HepG2 (cell line): ENCODE data around the gene ABCC3. TPM values are rescaled to one million over a fixed set of nuclear protein-coding genes. Genes with fewer than 3 reads are reported as not detected.

Source experiments
- ATF7 ChIP-seq, 2 experiments: fragments of 450-650 bp in 1 of 2; sonication (generic) in 1 of 2; formaldehyde crosslinking in 1 of 2; IDR thresholded peaks; 2 replicates each; pipeline versions ENCODE4 v1.4.0 to v1.6.1; 2016 to 2020; ENCODE audit warnings: antibody characterized with exemption in 1 of 2, mild to moderate bottlenecking in 1 of 2, missing genetic modification reagents in 1 of 2
- BATF2 ChIP-seq: sonication (generic); formaldehyde crosslinking; IDR thresholded peaks from 2 replicates; pipeline ENCODE4 v1.8.0; 2022; ENCODE audit warnings: mild to moderate bottlenecking, missing genetic modification reagents, moderate library complexity
- BCL6 ChIP-seq: IDR thresholded peaks from 2 replicates; pipeline ENCODE4 v1.6.1; 2016; ENCODE audit warnings: missing genetic modification reagents, missing compliant biosample characterization
- ESRRA ChIP-seq: sonication (generic); formaldehyde crosslinking; IDR thresholded peaks from 2 replicates; pipeline ENCODE4 v1.5.1; 2020; ENCODE audit warnings: mild to moderate bottlenecking, low read depth, missing genetic modification reagents
- HNRNPH1 ChIP-seq: fragments of 200-400 bp; formaldehyde crosslinking; optimal IDR thresholded peaks from 2 replicates; pipeline ENCODE3; 2017; ENCODE audit warnings: mild to moderate bottlenecking, low read depth, low read length
- KMT2B ChIP-seq: IDR thresholded peaks from 2 replicates; pipeline ENCODE4 v1.6.1; 2016; ENCODE audit warnings: missing genetic modification reagents, missing compliant biosample characterization
- MEIS2 ChIP-seq: sonication (generic); formaldehyde crosslinking; IDR thresholded peaks from 2 replicates; pipeline ENCODE4 v1.9.0; 2021; ENCODE audit warnings: mild to moderate bottlenecking, missing genetic modification reagents
- NFKB2 ChIP-seq: sonication (generic); formaldehyde crosslinking; IDR thresholded peaks from 2 replicates; pipeline ENCODE4 v1.4.0; 2020; ENCODE audit warnings: missing genetic modification reagents, borderline replicate concordance
- NONO ChIP-seq, 2 experiments: fragments of 450-650 bp in 1 of 2; sonication (generic) in 1 of 2; formaldehyde crosslinking in 1 of 2; IDR thresholded peaks in 1 of 2; conservative IDR thresholded peaks in 1 of 2; 2 replicates each; pipeline versions ENCODE4 v1.6.1 to v1.8.0; 2017 to 2022; ENCODE audit warnings: mild to moderate bottlenecking in 1 of 2, missing genetic modification reagents in 1 of 2, moderate library complexity in 1 of 2
- NR1H2 ChIP-seq: sonication (generic); formaldehyde crosslinking; IDR thresholded peaks from 2 replicates; pipeline ENCODE4 v1.8.1; 2022; ENCODE audit warnings: low read depth, missing genetic modification reagents, borderline replicate concordance
- RARA ChIP-seq: IDR thresholded peaks from 2 replicates; pipeline ENCODE4 v1.6.1; 2016; ENCODE audit warnings: missing genetic modification reagents, missing compliant biosample characterization
- SRF ChIP-seq: IDR thresholded peaks from 2 replicates; pipeline ENCODE4 v1.6.1; 2011; ENCODE audit warnings: mild to moderate bottlenecking, low read depth, low read length, moderate library complexity
- ZBTB25 ChIP-seq: IDR thresholded peaks from 2 replicates; pipeline ENCODE4 v1.6.1; 2018; ENCODE audit warnings: missing genetic modification reagents
- ZBTB43 ChIP-seq: sonication (generic); formaldehyde crosslinking; conservative IDR thresholded peaks from 2 replicates; pipeline ENCODE4 v1.4.0; 2020; ENCODE audit warnings: missing genetic modification reagents
- ZFAT ChIP-seq: sonication (generic); formaldehyde crosslinking; conservative IDR thresholded peaks from 2 replicates; pipeline ENCODE4 v1.8.1; 2023; ENCODE audit warnings: missing genetic modification reagents, inconsistent platforms
- ZFP37 ChIP-seq: sonication (generic); formaldehyde crosslinking; IDR thresholded peaks from 2 replicates; pipeline ENCODE4 v1.4.0; 2020; ENCODE audit warnings: missing genetic modification reagents, borderline replicate concordance
- ZFYVE20 ChIP-seq: sonication (generic); formaldehyde crosslinking; IDR thresholded peaks from 2 replicates; pipeline ENCODE4 v1.8.0; 2023; ENCODE audit warnings: low read depth, mild to moderate bottlenecking, moderate library complexity, missing genetic modification reagents, borderline replicate concordance
- ZNF264 ChIP-seq: sonication (generic); formaldehyde crosslinking; IDR thresholded peaks from 2 replicates; pipeline ENCODE4 v1.4.0; 2020; ENCODE audit warnings: missing genetic modification reagents
- ZNF441 ChIP-seq: sonication (generic); formaldehyde crosslinking; IDR thresholded peaks from 2 replicates; pipeline ENCODE4 v1.7.0; 2021; ENCODE audit warnings: missing genetic modification reagents, borderline replicate concordance
- ZNF446 ChIP-seq: sonication (generic); formaldehyde crosslinking; IDR thresholded peaks from 2 replicates; pipeline ENCODE4 v1.5.0; 2020; ENCODE audit warnings: mild to moderate bottlenecking, missing genetic modification reagents
- ZNF589 ChIP-seq: sonication (generic); formaldehyde crosslinking; conservative IDR thresholded peaks from 2 replicates; pipeline ENCODE4 v1.8.0; 2022; ENCODE audit warnings: mild to moderate bottlenecking, moderate library complexity, missing genetic modification reagents
- ZNF784 ChIP-seq: sonication (generic); formaldehyde crosslinking; IDR thresholded peaks from 2 replicates; pipeline ENCODE4 v1.5.1; 2020; ENCODE audit warnings: missing genetic modification reagents, mild to moderate bottlenecking, borderline replicate concordance
- ZNF790 ChIP-seq: sonication (generic); formaldehyde crosslinking; IDR thresholded peaks from 2 replicates; pipeline ENCODE4 v1.8.0; 2022; ENCODE audit warnings: missing genetic modification reagents, mild to moderate bottlenecking, borderline replicate concordance
- ZSCAN21 ChIP-seq: sonication (generic); formaldehyde crosslinking; IDR thresholded peaks from 2 replicates; pipeline ENCODE4 v1.8.0; 2022; ENCODE audit warnings: mild to moderate bottlenecking, missing genetic modification reagents, moderate library complexity, borderline replicate concordance
- polyA plus RNA-seq, 8 experiments: library from polyadenylated mRNA; depleted of rRNA in 3 of 8; stranded (reverse) in 7 of 8; unstranded in 1 of 8; fragments of >200 nt; fragmentation: Illumina TruSeq in 4 of 8; extraction: Trizol in 4 of 8; gene quantifications; 2 replicates each; pipeline versions ENCODE4 v1.2.1 to v1.2.3, GENCODE V29; 2011 to 2016; ENCODE audit warnings: low read depth in 4 of 8, missing spikeins in 1 of 8, mixed read lengths in 1 of 8; ENCODE audit not compliant: insufficient read depth in 1 of 8
- total RNA-seq, 5 experiments: library from RNA; depleted of rRNA; stranded (reverse); fragments of >200 nt; fragmentation: Illumina TruSeq; extraction: Trizol; gene quantifications; 2 replicates each; pipeline ENCODE4 v1.2.3, GENCODE V29; 2016; ENCODE audit warnings: low read depth in 1 of 5

Gene ABCC3
- total and polyA plus RNA-seq, 2 of the 13 experiments (the other 11 are each of a cell fraction or from before 2014, with no cell fraction given), result 25.2 to 50.7 TPM

GRCh38 chr17:50634915-50635731, 442 bp downstream of the ABCC3 start (continued):
- TF ChIP-seq NONO (IDR thresholded peaks at IDR 0.05) (no peak), NONO (CRISPR knock-in tag; conservative IDR thresholded peaks at IDR 0.05) (peak; percentile 26; the same call in 1 of the 2 replicates), SRF (no peak), ZFAT (CRISPR knock-in tag) (no peak), BCL6 (no peak), ZBTB25 (CRISPR knock-in tag) (no peak), KMT2B (CRISPR knock-in tag) (no peak), NR1H2 (CRISPR knock-in tag) (no peak), ZNF589 (CRISPR knock-in tag) (no peak), NFKB2 (no peak), MEIS2 (CRISPR knock-in tag) (no peak), ZNF790 (CRISPR knock-in tag) (no peak), ZNF784 (CRISPR knock-in tag) (0 out of 2 replicates have a peak, but pooled peaks have one; percentile 7), RARA (0 out of 2 replicates have a peak, but pooled peaks have one; percentile 3), ZBTB43 (no peak), ZSCAN21 (CRISPR knock-in tag) (peak; percentile 63; the same call in 1 of the 2 replicates), ATF7 (IDR thresholded peaks at IDR 0.05) (no peak), ATF7 (CRISPR knock-in tag; IDR thresholded peaks at IDR 0.05) (0 out of 2 replicates have a peak, but pooled peaks have one; percentile 10), ZNF446 (CRISPR knock-in tag) (no peak), BATF2 (CRISPR knock-in tag) (no peak), HNRNPH1 (no peak), ZNF264 (CRISPR knock-in tag) (no peak), ZFP37 (CRISPR knock-in tag) (no peak), ESRRA (CRISPR knock-in tag) (no peak; the same call in 1 of the 2 replicates), ZNF441 (CRISPR knock-in tag) (no peak), ZFYVE20 (CRISPR knock-in tag) (no peak)
